Ureter (tissue), 1 donor: ENCODE results near the gene PRSS12. TPM values are rescaled to one million over a fixed set of nuclear protein-coding genes. Genes with fewer than 3 reads are reported as not detected.
A peak's percentile ranks its signal among the peaks of the same experiment; 100 is the strongest.
"Not testable (repeated sequence)": the region's sequence is repeated elsewhere in the genome, so short reads cannot be mapped to it uniquely, and the experiment has no call there.

Experiments used
- DNase-seq: peaks from one replicate; pipeline ENCODE4 v3.0.0-alpha.2; 2020; ENCODE audit warnings: low spot score
- total RNA-seq: library from RNA; stranded (reverse); gene quantifications from one replicate; pipeline ENCODE4 v1.2.4, GENCODE V29; 2023
- donor health status: DM: yes; HTN: yes; CAD: no.

Gene PRSS12
- total RNA-seq, 1 donor from 2014 or later: 2.4 TPM

GRCh38 chr4:118318931-118319330 lies 33.9 kb downstream of the PRSS12 start:
- no peak for DNase-seq

DNA sequence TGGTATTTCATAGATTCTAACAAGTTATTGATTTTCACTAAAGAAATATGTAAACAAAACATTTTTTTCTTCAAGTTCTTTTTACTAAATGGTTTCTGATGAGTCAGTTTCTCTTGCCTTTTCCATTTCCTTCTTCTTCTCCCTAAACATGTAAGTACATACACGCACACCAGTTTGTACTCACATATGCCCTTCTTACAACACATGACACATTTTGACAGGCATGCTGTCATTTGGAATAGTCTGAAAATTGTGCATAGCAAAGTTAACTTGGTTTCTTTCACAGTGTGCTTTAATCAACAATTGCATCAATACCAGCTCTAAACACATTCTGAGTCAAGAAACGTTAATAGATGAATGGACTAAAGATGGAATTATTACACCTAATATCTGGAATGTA lies 35.1 kb downstream of the PRSS12 start:
- no peak for DNase-seq

DNA sequence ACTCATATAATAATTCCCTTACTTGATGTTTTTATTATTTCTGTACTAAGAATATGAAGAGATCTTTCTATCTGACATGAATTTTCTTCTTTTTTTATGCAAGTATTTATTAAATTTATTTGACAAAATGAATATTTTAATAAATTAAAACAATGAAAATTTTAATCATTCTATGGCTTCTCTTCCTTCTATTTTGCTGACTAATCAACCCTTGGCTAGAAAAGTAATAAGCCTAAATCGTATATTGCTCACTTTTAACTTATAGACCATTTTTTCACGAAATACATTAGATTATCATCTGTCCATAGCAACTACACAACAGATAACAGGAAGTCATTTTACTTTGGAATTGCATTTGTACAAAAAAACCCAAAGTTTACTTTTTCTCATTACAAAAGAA lies 38.6 kb downstream of the PRSS12 start:
- DNase-seq: no peak

GRCh38 chr4:118313098-118313497 lies 39.7 kb downstream of the PRSS12 start:
- DNase-seq: no peak

DNA sequence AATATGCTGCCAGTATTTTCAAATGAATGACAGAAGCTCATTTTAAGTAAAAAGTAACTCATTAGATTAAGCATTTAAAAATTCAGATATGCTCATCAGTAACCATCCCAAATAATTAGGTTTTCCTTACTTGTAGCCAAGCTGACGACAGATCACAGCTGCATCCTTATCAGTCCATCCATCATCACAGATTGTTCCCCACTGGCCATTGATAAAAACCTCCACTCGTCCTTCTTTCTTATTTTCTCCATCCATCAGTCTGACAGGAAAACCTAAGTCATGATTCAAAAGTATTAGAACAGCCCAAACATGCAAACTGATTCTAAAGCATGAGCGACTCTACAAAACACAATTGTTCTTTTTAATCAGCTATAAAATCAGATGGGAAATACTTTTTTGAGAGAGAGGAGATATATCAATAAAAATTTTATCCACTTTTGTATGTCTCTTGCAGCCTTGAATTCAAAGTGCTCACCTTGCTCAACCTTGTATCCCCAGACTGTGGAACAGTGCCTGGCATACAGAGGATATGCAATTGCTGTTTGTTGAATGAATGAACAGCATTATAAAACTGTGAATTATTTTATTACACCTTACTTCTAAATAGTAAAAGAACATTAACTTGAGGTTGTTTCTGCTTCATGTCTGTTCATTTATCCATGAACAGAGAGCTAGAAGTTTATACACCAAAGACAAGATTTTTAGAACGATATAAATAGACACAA lies 44.3 kb downstream of the PRSS12 start:
- DNase-seq: no peak

- no peak for DNase-seq
Measured at GRCh38 chr4:118307643-118308042, 45.2 kb downstream of the PRSS12 start.

DNA sequence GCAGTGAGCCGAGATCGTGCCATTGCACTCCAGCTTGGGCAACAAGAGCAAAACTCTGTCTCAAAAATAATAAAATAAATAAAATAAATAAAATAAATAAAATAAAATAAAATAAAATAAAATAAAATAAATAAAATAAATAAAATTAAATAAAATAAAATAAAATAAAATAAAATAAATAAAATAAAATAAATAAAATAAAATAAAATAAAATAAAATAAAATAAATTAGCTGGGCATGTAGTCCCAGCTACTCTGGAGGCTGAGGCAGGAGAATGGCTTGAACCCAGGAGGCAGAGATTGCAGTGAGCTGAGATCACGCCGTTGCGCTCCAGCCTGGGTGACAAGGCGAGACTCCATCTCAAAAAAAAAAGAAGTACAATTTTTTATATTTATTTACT lies 53.2 kb downstream of the PRSS12 start:
- not testable (repeated sequence) for DNase-seq

GRCh38 chr4:118296729-118297128 lies 56.1 kb downstream of the PRSS12 start:
- no peak for DNase-seq

DNA sequence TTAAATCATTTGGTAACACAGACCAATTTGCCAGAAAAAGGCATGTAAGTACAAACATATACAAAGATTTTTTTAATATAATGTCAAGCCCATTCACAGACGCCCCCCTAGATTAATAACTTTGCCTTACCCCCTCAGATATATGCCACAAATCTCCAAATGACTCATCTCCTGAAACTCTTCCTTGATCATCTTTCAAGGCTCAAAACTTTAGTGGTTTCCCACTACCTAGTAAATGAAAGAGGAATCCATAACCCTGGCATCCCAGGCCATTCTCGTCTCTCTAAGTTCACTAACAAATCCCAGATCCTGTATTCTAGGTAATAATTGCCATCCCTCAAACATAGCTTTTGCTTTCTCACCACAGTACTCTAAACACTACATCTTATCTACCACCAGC lies 61.9 kb downstream of the PRSS12 start:
- DNase-seq: no peak

- no peak for DNase-seq
Measured at GRCh38 chr4:118289794-118290193, 63.0 kb downstream of the PRSS12 start.

DNA sequence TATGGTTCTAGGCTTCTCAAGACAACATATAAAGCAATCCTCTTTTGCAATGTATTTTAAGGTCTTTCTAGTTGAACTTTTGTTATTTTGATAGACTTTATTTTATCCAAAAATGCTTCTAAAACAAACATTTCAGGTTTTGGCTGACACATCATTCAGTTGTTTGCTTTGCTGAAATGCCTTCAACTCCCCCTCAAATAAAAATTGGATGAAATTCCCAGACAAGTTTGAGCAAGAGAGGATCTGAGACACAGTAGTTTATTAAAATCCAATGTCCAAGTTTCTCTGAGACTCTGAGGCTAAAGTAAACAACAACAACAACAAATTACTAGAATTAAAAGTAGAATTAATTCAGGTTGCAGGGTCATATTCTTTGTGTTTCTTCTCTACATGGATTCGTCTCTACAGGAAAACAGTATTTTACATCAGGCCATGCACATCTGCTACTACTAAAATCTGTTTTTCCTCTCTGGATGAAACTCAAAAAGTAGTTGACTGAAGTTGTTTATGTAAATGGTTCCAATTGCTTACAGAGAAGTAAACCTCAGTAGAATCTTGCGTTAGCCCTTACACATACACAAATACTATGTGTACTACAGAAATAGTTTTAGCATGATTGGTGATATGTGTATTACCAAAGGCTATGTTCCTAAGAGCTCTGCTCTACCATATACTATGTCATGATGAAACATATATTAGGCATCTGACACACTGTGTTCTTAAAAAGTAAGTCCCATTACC lies 64.9 kb downstream of the PRSS12 start:
- DNase-seq: no peak

- no peak for DNase-seq
Measured at GRCh38 chr4:118286685-118287084, 66.1 kb downstream of the PRSS12 start.

DNA sequence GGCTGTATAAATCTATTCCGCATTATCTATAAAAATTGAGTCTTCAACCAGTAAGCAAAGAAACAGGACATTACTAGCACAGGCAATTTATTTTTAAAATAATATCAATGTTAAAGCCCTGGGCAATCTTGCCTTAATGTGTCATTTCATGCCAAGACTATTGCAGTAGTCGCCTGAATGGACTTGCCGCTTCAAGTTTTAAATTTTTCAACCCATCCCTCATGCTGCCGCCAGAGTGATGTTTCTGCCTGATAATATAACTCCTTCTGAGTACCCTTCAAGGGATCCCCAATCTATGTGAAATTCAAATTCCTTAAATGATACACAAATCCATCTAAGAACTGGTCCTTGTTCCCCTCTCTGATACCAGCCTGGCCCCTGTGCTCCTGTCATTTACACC lies 66.9 kb downstream of the PRSS12 start:
- no peak for DNase-seq

DNA sequence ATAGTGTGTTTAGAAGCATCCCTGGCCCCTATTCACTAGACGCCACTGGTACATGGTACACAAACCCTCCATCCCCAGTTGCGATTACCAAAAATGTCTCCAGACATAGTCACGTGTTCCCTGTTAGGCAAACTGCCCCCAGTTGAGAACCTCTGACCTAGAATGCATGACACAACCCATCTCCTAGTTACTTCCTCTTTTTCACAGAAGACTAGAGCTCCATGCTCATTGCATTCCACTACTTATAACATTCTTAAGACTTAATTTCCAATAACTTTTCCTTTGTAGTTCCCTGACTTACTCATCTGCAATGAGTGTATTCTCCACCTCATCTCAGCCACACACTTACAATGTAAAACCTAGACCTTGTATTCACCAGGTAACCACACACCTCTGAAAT lies 68.6 kb downstream of the PRSS12 start:
- no peak for DNase-seq

DNA sequence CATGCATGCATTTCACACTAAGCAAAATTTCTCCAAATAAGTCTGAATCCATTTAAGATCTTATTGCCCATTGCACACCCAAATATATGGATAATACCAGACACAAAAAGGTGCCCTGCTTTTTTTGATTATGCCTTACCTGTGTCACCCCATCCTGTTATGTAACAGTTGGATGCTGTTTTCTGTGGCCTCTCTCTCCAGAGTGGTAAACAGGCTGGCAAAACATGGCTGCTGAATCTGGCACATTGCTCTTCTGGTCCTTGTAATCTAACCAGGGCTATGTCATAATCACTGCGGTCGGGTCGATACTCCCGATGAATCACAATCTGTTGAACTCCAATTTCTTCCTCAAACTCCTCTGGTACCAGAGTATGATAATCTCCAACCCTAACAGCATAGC lies 70.1 kb downstream of the PRSS12 start:
- DNase-seq: no peak

DNA sequence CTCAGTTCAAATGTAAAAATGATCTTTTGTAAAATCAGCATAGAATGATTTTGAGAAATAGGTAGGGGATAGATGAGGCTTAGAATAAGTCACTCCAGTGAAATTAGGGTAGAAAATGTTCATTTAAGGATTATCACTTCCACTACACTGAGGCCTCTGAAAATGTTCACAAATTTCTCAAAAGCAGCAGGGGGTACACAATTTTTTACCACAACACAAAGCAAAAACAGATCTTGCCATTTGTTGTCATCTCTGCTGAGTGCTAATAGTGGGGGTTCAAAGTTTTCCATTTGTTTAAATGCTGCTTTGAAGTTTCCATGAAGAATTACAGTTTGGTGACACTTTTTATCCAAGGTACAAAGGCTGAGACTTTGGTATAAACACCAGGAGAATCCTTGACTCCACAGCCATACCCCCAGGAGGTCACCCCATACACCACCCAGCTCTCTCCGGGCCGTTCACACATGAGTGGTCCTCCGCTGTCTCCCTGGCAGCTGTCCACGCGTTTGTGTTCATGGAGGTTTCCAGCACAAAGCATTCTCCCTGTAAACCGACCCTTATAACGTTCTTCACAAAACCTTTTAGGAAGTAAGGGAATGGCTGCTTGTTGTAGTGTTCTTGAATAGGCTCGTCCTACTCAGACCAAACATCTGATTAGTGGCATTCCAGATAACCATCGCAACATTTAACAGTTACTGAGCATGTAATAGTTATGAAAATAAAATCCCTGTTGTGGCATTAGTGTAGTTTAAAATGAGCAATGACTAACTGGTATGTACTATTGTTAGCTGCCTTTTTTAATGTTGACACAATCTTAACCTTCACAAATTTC lies 71.0 kb downstream of the PRSS12 start:
- no peak for DNase-seq

GRCh38 chr4:118280501-118281218 lies 72.1 kb downstream of the PRSS12 start:
- DNase-seq: peak; percentile 55

- DNase-seq: no peak
Measured at GRCh38 chr4:118279920-118280432, 72.8 kb downstream of the PRSS12 start.

- DNase-seq: no peak
Measured at GRCh38 chr4:118279328-118279727, 73.5 kb downstream of the PRSS12 start.

- peak; percentile 98 for DNase-seq
Measured at GRCh38 chr4:118278473-118279274, 74.1 kb downstream of the PRSS12 start.

DNA sequence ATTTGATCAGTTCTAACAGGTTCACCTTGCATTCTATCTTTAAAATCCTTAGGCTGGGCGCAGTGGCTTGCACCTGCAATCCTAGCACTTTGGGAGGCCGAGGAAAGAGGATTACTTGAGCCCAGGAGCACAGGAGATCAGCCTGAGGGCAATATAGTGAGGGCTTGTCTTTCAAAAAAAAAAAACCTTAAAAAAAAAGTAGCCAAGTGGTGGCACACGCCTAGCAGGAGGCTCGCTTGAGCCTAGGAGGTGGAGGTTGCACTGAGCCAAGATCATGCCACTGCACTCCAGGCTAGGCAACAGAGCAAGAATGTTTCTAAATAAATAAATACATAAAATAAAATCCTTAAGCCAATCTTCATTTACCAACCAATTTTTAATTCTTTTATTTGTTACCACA lies 75.6 kb downstream of the PRSS12 start:
- DNase-seq: no peak
